Measurements from ENCODE around the gene B4GAT1.

DNA sequence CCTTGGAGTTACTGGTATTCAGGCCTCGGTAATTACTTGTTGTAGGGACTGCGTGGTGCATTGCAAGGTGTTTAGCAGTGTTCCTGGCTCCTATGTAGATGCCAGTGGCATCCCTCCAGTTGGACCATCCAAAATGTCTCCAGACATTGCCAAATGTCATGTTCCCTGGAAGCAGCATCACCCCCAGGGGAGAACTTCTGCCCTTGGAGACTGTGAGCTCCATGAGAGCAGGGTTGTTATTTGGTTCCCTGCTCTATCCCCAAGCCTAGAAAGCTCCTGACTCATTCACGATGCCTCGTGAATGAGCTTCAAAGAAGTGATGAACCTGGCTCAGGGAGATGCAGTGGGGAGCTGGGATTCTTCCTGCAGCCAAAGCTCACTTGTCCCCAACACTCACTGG, 25.8 kb downstream of the B4GAT1 start:
- TF ChIP-seq, protein P1, sequence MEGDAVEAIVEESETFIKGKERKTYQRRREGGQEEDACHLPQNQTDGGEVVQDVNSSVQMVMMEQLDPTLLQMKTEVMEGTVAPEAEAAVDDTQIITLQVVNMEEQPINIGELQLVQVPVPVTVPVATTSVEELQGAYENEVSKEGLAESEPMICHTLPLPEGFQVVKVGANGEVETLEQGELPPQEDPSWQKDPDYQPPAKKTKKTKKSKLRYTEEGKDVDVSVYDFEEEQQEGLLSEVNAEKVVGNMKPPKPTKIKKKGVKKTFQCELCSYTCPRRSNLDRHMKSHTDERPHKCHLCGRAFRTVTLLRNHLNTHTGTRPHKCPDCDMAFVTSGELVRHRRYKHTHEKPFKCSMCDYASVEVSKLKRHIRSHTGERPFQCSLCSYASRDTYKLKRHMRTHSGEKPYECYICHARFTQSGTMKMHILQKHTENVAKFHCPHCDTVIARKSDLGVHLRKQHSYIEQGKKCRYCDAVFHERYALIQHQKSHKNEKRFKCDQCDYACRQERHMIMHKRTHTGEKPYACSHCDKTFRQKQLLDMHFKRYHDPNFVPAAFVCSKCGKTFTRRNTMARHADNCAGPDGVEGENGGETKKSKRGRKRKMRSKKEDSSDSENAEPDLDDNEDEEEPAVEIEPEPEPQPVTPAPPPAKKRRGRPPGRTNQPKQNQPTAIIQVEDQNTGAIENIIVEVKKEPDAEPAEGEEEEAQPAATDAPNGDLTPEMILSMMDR (IDR thresholded peaks at IDR 0.05), result no peak
- no peak for TF ChIP-seq POLR2A (IDR thresholded peaks at IDR 0.05)
